ENCODE results near the gene GPI.

DNA sequence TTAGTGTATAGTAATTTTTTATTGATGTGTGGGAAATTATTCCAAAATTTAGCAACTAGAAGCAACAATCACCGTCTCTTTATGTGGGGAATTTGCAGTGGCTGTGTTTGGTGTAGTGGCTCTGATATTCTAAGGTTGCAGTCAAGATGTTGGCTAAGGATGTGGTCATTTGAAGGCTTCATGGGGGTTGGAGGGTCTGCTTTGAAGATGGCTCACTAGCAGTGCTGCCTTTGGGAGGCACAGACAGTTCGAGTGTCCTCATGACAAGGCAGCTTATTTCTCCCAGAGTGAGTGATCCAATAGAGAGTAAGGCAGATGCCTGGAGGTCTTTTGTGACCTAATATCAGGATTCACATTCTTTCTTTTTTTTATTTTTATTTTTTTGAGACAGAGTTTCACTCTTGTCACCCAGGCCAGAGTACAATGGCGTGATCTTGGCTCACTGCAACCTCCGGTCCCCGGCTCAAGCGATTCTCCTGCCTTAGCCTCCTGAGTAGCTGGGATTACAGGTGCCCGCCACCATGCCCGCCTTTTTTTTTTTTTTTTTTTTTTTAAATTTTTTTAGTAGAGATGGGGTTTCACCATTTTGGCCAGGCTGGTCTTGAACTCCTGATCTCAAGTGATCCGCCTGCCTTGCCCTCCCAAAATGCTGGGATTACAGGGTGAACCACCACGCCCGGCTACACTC is 8.7 kb downstream of the GPI start:
- TF ChIP-seq, protein P1, sequence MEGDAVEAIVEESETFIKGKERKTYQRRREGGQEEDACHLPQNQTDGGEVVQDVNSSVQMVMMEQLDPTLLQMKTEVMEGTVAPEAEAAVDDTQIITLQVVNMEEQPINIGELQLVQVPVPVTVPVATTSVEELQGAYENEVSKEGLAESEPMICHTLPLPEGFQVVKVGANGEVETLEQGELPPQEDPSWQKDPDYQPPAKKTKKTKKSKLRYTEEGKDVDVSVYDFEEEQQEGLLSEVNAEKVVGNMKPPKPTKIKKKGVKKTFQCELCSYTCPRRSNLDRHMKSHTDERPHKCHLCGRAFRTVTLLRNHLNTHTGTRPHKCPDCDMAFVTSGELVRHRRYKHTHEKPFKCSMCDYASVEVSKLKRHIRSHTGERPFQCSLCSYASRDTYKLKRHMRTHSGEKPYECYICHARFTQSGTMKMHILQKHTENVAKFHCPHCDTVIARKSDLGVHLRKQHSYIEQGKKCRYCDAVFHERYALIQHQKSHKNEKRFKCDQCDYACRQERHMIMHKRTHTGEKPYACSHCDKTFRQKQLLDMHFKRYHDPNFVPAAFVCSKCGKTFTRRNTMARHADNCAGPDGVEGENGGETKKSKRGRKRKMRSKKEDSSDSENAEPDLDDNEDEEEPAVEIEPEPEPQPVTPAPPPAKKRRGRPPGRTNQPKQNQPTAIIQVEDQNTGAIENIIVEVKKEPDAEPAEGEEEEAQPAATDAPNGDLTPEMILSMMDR (IDR thresholded peaks at IDR 0.05; ENCODE audit: low read depth, low read length): no peak
- no peak for TF ChIP-seq MAX (IDR thresholded peaks at IDR 0.05; ENCODE audit: low read depth, low read length)
- TF ChIP-seq POLR2A (IDR thresholded peaks at IDR 0.05; ENCODE audit: extremely low read depth, insufficient read length): no peak
- no peak for TF ChIP-seq MYC (IDR thresholded peaks at IDR 0.05; ENCODE audit: low read depth, low read length)
